AG09309 (cell line): ENCODE results near the gene BRD3OS.
"Not testable (repeated sequence)": the region's sequence is repeated elsewhere in the genome, so short reads cannot be mapped to it uniquely, and the experiment has no call there.

ENCODE experiments used
- DNase-seq: peaks from one replicate; pipeline ENCODE4 v3.0.0-alpha.2; 2010; ENCODE audit warnings: low read depth
- H3K4me3 ChIP-seq: 2 replicates; pipeline ENCODE4 v1.5.1; 2011; ENCODE audit warnings: mild to moderate bottlenecking, low read depth, low read length, moderate library complexity; ENCODE audit not compliant: control insufficient read depth
- CTCF ChIP-seq: IDR thresholded peaks from 2 replicates; pipeline ENCODE4 v1.5.1; 2011; ENCODE audit warnings: mild to moderate bottlenecking, low read depth, low read length, inconsistent platforms; ENCODE audit not compliant: insufficient read depth, control insufficient read depth; ENCODE audit errors: missing control alignments

The BRD3OS gene

GRCh38 chr9:133982971-133983720, 42.1 kb upstream of the BRD3OS start:
- no peak for TF ChIP-seq CTCF
- no peak for DNase-seq
- H3K4me3 ChIP-seq: no peak overlapping the region

GRCh38 chr9:133986061-133986460, 39.2 kb upstream of the BRD3OS start:
- DNase-seq: no peak
- TF ChIP-seq CTCF: no peak
- H3K4me3 ChIP-seq: no peak overlapping the region

GRCh38 chr9:133986774-133987445, 38.4 kb upstream of the BRD3OS start:
- no peak for DNase-seq
- H3K4me3 ChIP-seq: no peak overlapping the region
- no peak for TF ChIP-seq CTCF

- TF ChIP-seq CTCF: no peak
- DNase-seq: no peak
- no peak overlapping the region for H3K4me3 ChIP-seq
These were observed 37.9 kb upstream of the BRD3OS start for GRCh38 chr9:133987446-133987788.

- DNase-seq: no peak
These were observed 37.2 kb upstream of the BRD3OS start for GRCh38 chr9:133987946-133988665.

GRCh38 chr9:133988771-133989170, 36.5 kb upstream of the BRD3OS start:
- not testable (repeated sequence) for H3K4me3 ChIP-seq, DNase-seq

More at GRCh38 chr9:133987946-133988665, 37.2 kb upstream of the BRD3OS start:
- no peak overlapping the region for H3K4me3 ChIP-seq
- TF ChIP-seq CTCF: no peak

- DNase-seq: no peak
- no peak for TF ChIP-seq CTCF
- H3K4me3 ChIP-seq: peak overlapping the region; percentile 94
These were observed 35.5 kb upstream of the BRD3OS start for GRCh38 chr9:133989625-133990365.
